Type B pancreatic cell (in vitro differentiated cells): ENCODE results near the gene RHOBTB3. TPM values are rescaled to one million over a fixed set of nuclear protein-coding genes. Genes with fewer than 3 reads are reported as not detected.

Experiments used
- DNase-seq: peaks from one replicate; pipeline ENCODE4 v3.0.0; 2021; ENCODE audit warnings: mixed read lengths; ENCODE audit not compliant: unreplicated experiment; ENCODE audit errors: extremely low spot score
- H3K27ac Mint-ChIP-seq: 2 replicates; pipeline ENCODE4 v1.8.0; 2021; ENCODE audit warnings: mild to moderate bottlenecking, mixed read lengths
- H3K27me3 Mint-ChIP-seq: 2 replicates; pipeline ENCODE4 v1.8.0; 2021; ENCODE audit warnings: mixed read lengths
- H3K36me3 Mint-ChIP-seq: 2 replicates; pipeline ENCODE4 v1.8.0; 2021; ENCODE audit warnings: mixed read lengths
- H3K4me1 Mint-ChIP-seq: one replicate; pipeline ENCODE4 v1.8.0; 2021; ENCODE audit warnings: mixed read lengths; ENCODE audit not compliant: unreplicated experiment
- H3K4me3 Mint-ChIP-seq: 2 replicates; pipeline ENCODE4 v1.8.0; 2021; ENCODE audit warnings: mild to moderate bottlenecking, mixed read lengths
- H3K9me3 Mint-ChIP-seq: 2 replicates; pipeline ENCODE4 v1.8.0; 2021; ENCODE audit warnings: mixed read lengths
- total RNA-seq: library from RNA; stranded (reverse); gene quantifications from 2 replicates; pipeline ENCODE4 v1.2.1, GENCODE V29; 2021; ENCODE audit warnings: low replicate concordance
- TF ChIP-seq, protein P1 (sequence below): fragments of 200-600 bp; sonication (generic); conservative IDR thresholded peaks from 2 replicates; pipeline ENCODE4 v1.5.0; 2021; ENCODE audit warnings: antibody characterized with exemption, mild to moderate bottlenecking

RHOBTB3 gene
- total RNA-seq, 1 donor from 2014 or later: 76.3 TPM

DNA sequence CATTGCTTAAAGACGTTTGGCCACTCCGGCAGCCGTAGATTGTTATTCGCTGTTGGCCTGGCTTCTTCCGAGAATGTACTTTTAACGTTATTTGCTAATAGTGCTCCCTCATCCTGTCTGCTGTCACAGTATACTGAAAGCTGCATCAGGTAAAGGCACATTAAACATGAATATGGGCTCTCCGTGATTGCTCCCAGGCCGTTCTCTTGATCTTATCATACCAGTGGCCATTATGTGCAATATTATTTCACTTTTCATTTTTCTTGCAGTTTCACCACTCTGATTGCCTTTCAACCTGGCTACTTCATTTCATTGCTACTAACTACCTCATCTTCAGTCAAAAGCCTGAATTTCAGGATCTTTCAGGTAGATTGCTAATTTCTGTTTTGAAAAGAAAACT, 57.4 kb downstream of the RHOBTB3 start:
- Mint-ChIP-seq H3K27me3 (no peaks in the 10 kb centered on the region), H3K4me1 (no peaks in the 10 kb centered on the region), H3K27ac (no peak overlapping the region), H3K9me3 (no peaks in the 10 kb centered on the region), H3K4me3 (no peak overlapping the region), H3K36me3 (peaks cover 45% of the 10 kb centered on the region)
- TF ChIP-seq, protein P1, sequence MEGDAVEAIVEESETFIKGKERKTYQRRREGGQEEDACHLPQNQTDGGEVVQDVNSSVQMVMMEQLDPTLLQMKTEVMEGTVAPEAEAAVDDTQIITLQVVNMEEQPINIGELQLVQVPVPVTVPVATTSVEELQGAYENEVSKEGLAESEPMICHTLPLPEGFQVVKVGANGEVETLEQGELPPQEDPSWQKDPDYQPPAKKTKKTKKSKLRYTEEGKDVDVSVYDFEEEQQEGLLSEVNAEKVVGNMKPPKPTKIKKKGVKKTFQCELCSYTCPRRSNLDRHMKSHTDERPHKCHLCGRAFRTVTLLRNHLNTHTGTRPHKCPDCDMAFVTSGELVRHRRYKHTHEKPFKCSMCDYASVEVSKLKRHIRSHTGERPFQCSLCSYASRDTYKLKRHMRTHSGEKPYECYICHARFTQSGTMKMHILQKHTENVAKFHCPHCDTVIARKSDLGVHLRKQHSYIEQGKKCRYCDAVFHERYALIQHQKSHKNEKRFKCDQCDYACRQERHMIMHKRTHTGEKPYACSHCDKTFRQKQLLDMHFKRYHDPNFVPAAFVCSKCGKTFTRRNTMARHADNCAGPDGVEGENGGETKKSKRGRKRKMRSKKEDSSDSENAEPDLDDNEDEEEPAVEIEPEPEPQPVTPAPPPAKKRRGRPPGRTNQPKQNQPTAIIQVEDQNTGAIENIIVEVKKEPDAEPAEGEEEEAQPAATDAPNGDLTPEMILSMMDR: no peak
- no peak for DNase-seq

DNA sequence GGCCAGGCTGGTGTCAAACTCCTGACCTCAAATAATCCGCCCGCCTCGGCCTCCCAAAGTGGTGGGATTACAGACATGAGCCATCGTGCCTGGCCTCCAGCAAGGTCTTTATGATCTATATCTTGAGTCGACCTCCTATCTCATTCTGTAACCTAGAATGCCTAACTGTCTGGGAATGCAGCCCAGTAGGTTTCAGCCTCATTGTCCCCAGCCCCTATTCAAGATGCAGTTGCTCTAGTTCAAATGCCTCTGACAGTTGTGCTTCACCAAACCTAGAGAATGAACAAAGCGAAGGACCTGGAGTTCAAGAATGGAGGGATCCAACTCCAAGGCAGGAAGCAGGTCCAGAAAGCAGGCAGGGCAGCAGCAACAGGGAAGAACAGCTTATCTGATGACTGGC, 60.6 kb downstream of the RHOBTB3 start:
- Mint-ChIP-seq H3K36me3 (peaks cover 31% of the 10 kb centered on the region), H3K27ac (no peak overlapping the region)

DNA sequence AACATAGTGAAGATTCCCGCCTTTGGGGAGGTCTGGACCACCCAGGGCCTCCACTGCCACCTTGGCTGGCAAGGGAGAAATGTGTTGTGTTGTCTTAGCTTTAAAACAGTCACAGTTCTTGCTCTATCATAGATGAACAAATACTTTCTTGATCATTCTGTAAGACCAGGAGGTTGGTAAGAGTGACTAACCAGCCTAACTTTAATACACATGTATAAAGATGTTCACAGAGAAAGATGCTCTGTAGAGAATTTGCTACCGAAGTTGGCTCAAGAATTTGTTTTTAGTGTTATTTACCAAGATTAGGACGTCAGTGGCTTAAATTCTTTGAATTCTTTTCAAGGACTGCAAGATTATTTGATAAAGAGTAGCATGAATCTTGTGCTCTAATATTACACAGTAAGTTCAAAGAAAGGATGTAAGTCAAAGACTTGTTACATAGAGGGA, 63.0 kb downstream of the RHOBTB3 start:
- Mint-ChIP-seq H3K4me1 (peaks cover 10% of the 10 kb centered on the region), H3K36me3 (peaks cover 29% of the 10 kb centered on the region), H3K9me3 (peaks cover 3% of the 10 kb centered on the region), H3K27me3 (no peaks in the 10 kb centered on the region), H3K4me3 (no peak overlapping the region), H3K27ac (no peak overlapping the region)
- no peak for DNase-seq
- TF ChIP-seq, protein P1: no peak

More for the DNA sequence above, 60.6 kb downstream of the RHOBTB3 start:
- TF ChIP-seq, protein P1: no peak
- no peaks in the 10 kb centered on the region for H3K27me3 Mint-ChIP-seq
- no peaks in the 10 kb centered on the region for H3K9me3 Mint-ChIP-seq
- no peak for DNase-seq
- no peak overlapping the region for H3K4me3 Mint-ChIP-seq
- H3K4me1 Mint-ChIP-seq: peaks cover 4% of the 10 kb centered on the region

DNA sequence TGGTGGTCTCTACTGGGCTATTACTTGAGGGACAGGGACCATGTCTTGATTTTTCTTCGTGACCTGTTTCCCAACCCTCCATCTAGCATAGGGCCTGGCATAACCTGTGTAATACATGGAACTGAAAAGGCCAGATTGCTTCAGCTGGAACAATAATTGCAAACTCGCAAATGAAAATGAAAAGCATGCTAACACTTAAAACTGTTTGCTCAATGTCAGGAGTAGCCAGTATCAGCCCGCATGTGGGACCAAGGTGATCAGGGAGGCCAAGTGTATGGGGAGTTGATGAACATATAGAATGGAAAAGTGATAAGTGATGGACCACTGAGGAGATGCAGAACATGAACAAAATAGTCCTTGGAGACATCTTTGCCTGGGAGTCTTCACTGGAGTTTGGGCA, 66.2 kb downstream of the RHOBTB3 start:
- H3K9me3 Mint-ChIP-seq: peaks cover 4% of the 10 kb centered on the region
- H3K27ac Mint-ChIP-seq: no peak overlapping the region
- no peaks in the 10 kb centered on the region for H3K27me3 Mint-ChIP-seq
- peaks cover 17% of the 10 kb centered on the region for H3K36me3 Mint-ChIP-seq
- TF ChIP-seq, protein P1: no peak
- DNase-seq: no peak
- H3K4me3 Mint-ChIP-seq: no peak overlapping the region
- peaks cover 10% of the 10 kb centered on the region for H3K4me1 Mint-ChIP-seq

DNA sequence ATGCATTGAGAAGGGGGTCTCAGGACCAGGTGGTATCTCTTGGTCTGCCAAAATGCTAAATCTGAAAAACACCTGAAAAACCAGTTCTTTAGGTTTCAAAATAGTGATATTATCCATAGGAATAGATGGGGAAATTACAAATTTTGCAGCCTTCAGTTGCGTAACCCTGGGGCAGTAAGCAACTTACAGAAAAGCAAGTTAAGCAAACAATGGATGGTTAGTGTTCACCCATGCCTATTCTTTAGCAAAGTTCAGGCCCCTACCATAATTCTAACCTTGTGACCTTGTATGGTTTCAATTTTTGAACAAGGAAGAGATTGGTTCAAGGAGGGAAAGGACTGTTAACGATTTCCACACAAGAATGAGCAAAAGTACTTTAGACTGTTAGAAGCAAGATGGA, 66.9 kb downstream of the RHOBTB3 start:
- no peaks in the 10 kb centered on the region for H3K27me3 Mint-ChIP-seq
- H3K9me3 Mint-ChIP-seq: peaks cover 4% of the 10 kb centered on the region
- peaks cover 17% of the 10 kb centered on the region for H3K36me3 Mint-ChIP-seq
- H3K4me1 Mint-ChIP-seq: peaks cover 10% of the 10 kb centered on the region
- TF ChIP-seq, protein P1: no peak
- H3K27ac Mint-ChIP-seq: no peak overlapping the region
- no peak for DNase-seq
- no peak overlapping the region for H3K4me3 Mint-ChIP-seq

DNA sequence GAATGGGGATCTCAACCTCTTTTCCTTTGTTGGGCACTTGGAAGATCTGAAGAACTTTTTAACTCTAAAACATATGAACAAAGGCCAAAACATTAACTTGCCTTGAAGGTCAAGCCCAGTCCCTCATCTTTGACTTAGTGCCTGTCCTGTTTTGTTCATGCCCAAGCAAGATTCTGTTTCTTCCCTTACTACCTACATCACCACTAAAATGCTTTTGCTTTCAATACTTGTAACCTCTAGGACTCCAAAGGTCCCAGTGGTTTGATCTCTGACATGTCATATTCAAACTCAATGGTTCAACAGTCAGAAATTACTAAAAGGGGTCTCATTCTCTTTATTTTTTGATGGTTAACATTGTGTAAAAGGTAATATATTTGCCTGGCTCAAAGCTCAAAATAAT, 67.4 kb downstream of the RHOBTB3 start:
- peaks cover 17% of the 10 kb centered on the region for H3K36me3 Mint-ChIP-seq

More for the DNA sequence above, 67.4 kb downstream of the RHOBTB3 start:
- no peak for DNase-seq
- no peaks in the 10 kb centered on the region for H3K27me3 Mint-ChIP-seq
- peaks cover 13% of the 10 kb centered on the region for H3K4me1 Mint-ChIP-seq
- no peak overlapping the region for H3K4me3 Mint-ChIP-seq
- TF ChIP-seq, protein P1: no peak
- peaks cover 4% of the 10 kb centered on the region for H3K9me3 Mint-ChIP-seq
- no peak overlapping the region for H3K27ac Mint-ChIP-seq
